Calu3 (cell line): Measurements from ENCODE around the gene MACROD2. TPM values are rescaled to one million over a fixed set of nuclear protein-coding genes. Genes with fewer than 3 reads are reported as not detected.
"Not testable (repeated sequence)": the region's sequence is repeated elsewhere in the genome, so short reads cannot be mapped to it uniquely, and the experiment has no call there.

Experiments
- BruUV-seq: library from RNA; stranded (reverse); fragments of 400-500 nt; replicated peaks from 2 replicates; lab custom pipeline; 2021; lab: Mats Ljungman, UMichigan
- CTCF ChIA-PET: fragments of 300-600 bp; sonication (Branson Sonifier 250); formaldehyde crosslinking; loops from one replicate; lab custom pipeline; 2022; ENCODE audit warnings: antibody characterized with exemption; lab: Charles Lee
- DNase-seq: peaks from one replicate; pipeline ENCODE4 v3.0.0; 2022
- H3K27ac Mint-ChIP-seq: one replicate; pipeline ENCODE4 v1.8.0; 2022; ENCODE audit warnings: mixed read lengths; ENCODE audit not compliant: unreplicated experiment
- H3K27me3 Mint-ChIP-seq: one replicate; pipeline ENCODE4 v1.8.0; 2022; ENCODE audit warnings: mixed read lengths; ENCODE audit not compliant: unreplicated experiment
- H3K36me3 Mint-ChIP-seq: one replicate; pipeline ENCODE4 v1.8.0; 2022; ENCODE audit warnings: mild to moderate bottlenecking, moderate library complexity, mixed read lengths; ENCODE audit not compliant: insufficient read depth, unreplicated experiment
- H3K4me1 Mint-ChIP-seq: one replicate; pipeline ENCODE4 v1.8.0; 2022; ENCODE audit warnings: mild to moderate bottlenecking, low read depth, mixed read lengths; ENCODE audit not compliant: unreplicated experiment
- H3K4me3 Mint-ChIP-seq: one replicate; pipeline ENCODE4 v1.8.0; 2022; ENCODE audit warnings: mild to moderate bottlenecking, low read depth, moderate library complexity, mixed read lengths; ENCODE audit not compliant: unreplicated experiment
- H3K9me3 Mint-ChIP-seq: one replicate; pipeline ENCODE4 v1.8.0; 2022; ENCODE audit warnings: low read depth, mixed read lengths; ENCODE audit not compliant: unreplicated experiment
- intact Hi-C: fragments of 100-400 bp; cut with micrococcal nuclease; formaldehyde crosslinking; loops from one replicate; pipeline ENCODE4 v1.10.0; 2022; ENCODE audit not compliant: unreplicated experiment
- total RNA-seq: library from RNA; stranded (reverse); gene quantifications from 2 replicates; pipeline ENCODE4 v1.2.3, GENCODE V29; 2022
- TF ChIP-seq, protein P1 (sequence below): fragments of 200-600 bp; IDR thresholded peaks from one replicate; pipeline ENCODE4 v1.8.0; 2022; ENCODE audit warnings: antibody characterized with exemption; ENCODE audit not compliant: unreplicated experiment

The MACROD2 gene
- total RNA-seq, 1 experiment from 2014 or later: 29.4 TPM

DNA sequence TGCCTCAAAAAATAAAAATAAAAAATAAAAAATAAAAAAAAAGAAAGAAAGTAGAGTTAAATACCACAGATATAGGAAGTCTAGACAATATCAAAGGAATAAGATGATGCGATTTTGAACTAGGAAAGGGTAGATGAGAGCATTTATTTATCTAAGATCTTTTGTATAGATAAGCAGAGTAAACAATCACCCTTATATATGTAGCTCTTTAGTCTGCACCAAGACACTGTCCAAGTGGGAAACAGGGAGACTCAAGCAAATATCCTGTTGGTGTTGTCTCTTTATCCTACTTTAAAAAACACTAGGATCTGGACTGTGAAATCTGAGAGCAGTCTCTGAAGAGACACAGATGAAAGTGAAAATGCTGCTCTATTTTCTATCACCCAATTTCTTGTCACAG, 929.1 kb downstream of the MACROD2 start:
- Mint-ChIP-seq H3K9me3 (no peaks in the 10 kb centered on the region), H3K4me3 (no peak overlapping the region), H3K27me3 (no peaks in the 10 kb centered on the region), H3K36me3 (no peaks in the 10 kb centered on the region), H3K4me1 (no peaks in the 10 kb centered on the region), H3K27ac (no peak overlapping the region)
- CTCF ChIA-PET: no interaction called here
- DNase-seq: no peak
- TF ChIP-seq, protein P1, sequence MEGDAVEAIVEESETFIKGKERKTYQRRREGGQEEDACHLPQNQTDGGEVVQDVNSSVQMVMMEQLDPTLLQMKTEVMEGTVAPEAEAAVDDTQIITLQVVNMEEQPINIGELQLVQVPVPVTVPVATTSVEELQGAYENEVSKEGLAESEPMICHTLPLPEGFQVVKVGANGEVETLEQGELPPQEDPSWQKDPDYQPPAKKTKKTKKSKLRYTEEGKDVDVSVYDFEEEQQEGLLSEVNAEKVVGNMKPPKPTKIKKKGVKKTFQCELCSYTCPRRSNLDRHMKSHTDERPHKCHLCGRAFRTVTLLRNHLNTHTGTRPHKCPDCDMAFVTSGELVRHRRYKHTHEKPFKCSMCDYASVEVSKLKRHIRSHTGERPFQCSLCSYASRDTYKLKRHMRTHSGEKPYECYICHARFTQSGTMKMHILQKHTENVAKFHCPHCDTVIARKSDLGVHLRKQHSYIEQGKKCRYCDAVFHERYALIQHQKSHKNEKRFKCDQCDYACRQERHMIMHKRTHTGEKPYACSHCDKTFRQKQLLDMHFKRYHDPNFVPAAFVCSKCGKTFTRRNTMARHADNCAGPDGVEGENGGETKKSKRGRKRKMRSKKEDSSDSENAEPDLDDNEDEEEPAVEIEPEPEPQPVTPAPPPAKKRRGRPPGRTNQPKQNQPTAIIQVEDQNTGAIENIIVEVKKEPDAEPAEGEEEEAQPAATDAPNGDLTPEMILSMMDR: no peak
- BruUV-seq: no TSS peak
- intact Hi-C loops: loop anchor here (10.0 kb wide), 1 partner anchor 60 kb away; no protein-coding TSS in a partner anchor

DNA sequence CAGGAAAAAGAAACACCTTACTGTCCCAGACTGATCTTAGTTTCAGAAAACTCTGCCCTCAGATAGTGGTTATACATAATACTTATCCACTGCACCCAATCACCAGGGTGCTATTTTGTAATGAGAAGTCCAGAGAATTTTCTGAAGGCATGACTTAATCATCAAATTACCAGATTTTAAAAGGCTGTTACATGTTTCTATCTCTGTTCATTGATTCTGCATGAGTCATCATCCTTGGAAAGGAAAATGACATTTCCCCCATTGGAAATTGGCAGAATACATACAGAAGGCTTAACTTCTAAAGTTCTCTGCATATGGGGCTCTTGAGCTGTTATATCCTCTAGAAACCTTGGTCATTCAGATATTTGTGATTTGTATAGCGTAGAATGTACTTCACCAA, 930.0 kb downstream of the MACROD2 start:
- no TSS peak for BruUV-seq
- H3K27me3 Mint-ChIP-seq: no peaks in the 10 kb centered on the region
- CTCF ChIA-PET: no interaction called here
- no peak for DNase-seq
- no peaks in the 10 kb centered on the region for H3K4me1 Mint-ChIP-seq
- no peaks in the 10 kb centered on the region for H3K9me3 Mint-ChIP-seq
- H3K27ac Mint-ChIP-seq: no peak overlapping the region
- no peak overlapping the region for H3K4me3 Mint-ChIP-seq
- intact Hi-C loops: loop anchor here (10.0 kb wide), 1 partner anchor 60 kb away; no protein-coding TSS in a partner anchor
- TF ChIP-seq, protein P1: no peak
- H3K36me3 Mint-ChIP-seq: no peaks in the 10 kb centered on the region

DNA sequence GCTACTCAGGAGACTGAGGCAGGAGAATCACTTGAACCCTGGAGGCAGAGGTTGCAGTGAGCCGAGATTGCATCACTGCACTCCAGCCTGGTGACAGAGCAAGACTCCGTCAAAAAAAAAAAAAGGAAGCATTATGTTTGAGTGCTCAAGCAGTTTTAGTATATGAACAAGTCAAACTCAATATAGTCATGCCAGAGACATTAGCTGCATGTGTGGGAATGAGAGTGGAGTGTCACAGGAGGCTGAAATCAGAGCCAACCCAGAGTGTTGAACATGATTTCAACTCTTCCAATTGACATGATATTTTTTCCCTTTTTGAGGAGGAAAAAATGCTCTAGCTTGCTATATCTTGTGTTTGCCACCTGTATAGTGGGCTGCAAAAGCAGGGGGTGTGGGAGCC, 931.1 kb downstream of the MACROD2 start:
- BruUV-seq, H3K4me3 Mint-ChIP-seq, DNase-seq, H3K36me3 Mint-ChIP-seq, CTCF ChIA-PET, H3K27ac Mint-ChIP-seq, H3K4me1 Mint-ChIP-seq, H3K9me3 Mint-ChIP-seq, H3K27me3 Mint-ChIP-seq: not testable (repeated sequence)
- intact Hi-C loops: loop anchor here (10.0 kb wide), 1 partner anchor 58 kb away; no protein-coding TSS in a partner anchor

DNA sequence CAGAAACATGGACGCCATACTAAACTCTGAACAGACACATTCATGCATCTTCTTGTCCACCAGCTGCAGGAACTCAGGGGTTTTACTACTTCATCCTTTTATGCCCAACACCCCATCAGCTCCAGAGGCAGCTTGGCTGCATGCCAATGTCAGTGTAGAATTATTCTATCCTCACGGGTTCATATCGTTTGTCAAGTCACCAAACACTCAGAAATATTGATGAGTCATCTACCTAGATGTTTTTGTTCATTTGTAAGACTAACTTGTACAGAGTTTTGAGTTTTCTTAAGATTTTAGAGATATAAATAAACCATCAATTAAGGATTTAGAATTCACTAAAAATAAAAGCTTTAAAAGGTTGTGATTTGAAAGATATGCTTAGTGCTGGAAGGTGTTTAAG, 932.8 kb downstream of the MACROD2 start:
- CTCF ChIA-PET: no interaction called here
- no peak for DNase-seq
- no TSS peak for BruUV-seq
- Mint-ChIP-seq H3K9me3 (no peaks in the 10 kb centered on the region), H3K27me3 (no peaks in the 10 kb centered on the region), H3K4me3 (no peak overlapping the region), H3K4me1 (no peaks in the 10 kb centered on the region), H3K27ac (no peak overlapping the region), H3K36me3 (no peaks in the 10 kb centered on the region)
- TF ChIP-seq, protein P1: no peak
- intact Hi-C loops: loop anchor here (10.0 kb wide), 1 partner anchor 57 kb away; no protein-coding TSS in a partner anchor

DNA sequence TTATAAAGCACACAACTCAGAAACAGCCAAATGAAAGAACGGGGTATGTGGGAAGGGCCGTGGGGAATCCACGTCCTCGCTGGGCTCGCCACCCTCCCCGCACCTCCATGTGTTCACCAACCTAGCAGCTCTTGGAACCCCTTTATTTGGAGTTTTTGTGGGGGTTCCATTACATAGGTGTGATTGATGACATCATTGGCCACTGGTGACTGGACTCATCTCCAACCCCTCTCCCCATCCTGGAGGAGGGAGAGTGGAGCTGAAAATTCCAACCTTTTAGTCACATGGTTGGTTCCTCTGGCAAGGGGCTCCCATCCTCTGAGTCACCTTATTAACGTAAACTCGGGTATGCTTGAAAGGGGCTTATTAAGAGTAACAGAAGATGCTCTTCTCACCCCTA, 934.1 kb downstream of the MACROD2 start:
- no TSS peak for BruUV-seq
- intact Hi-C loops: loop anchor here (10.0 kb wide), 1 partner anchor 55 kb away; no protein-coding TSS in a partner anchor
- H3K9me3 Mint-ChIP-seq: no peaks in the 10 kb centered on the region
- H3K4me1 Mint-ChIP-seq: no peaks in the 10 kb centered on the region
- no peak overlapping the region for H3K4me3 Mint-ChIP-seq
- H3K27ac Mint-ChIP-seq: no peak overlapping the region
- CTCF ChIA-PET: no interaction called here
- H3K27me3 Mint-ChIP-seq: no peaks in the 10 kb centered on the region
- no peaks in the 10 kb centered on the region for H3K36me3 Mint-ChIP-seq
- DNase-seq: no peak
- TF ChIP-seq, protein P1: no peak
